UCSD-AML1 (cell line): Measurements from ENCODE around the gene ATG9B.
"Not testable (repeated sequence)": the region's sequence is repeated elsewhere in the genome, so short reads cannot be mapped to it uniquely, and the experiment has no call there.

ENCODE experiments used
- DNase-seq: peaks from one replicate; lab custom pipeline; 2025; ENCODE audit not compliant: unreplicated experiment; lab: John Stamatoyannopoulos, UW

ATG9B gene

GRCh38 chr7:151017370-151017952 lies 6.8 kb downstream of the ATG9B start:
- no peak for DNase-seq

GRCh38 chr7:151016942-151017341 lies 7.4 kb downstream of the ATG9B start:
- DNase-seq: no peak

GRCh38 chr7:151016505-151016904 lies 7.8 kb downstream of the ATG9B start:
- no peak for DNase-seq

- no peak for DNase-seq
Measured at GRCh38 chr7:151015967-151016366, 8.3 kb downstream of the ATG9B start.

- no peak for DNase-seq
Measured at GRCh38 chr7:151014950-151015349, 9.3 kb downstream of the ATG9B start.

GRCh38 chr7:151013733-151014497 lies 10.4 kb downstream of the ATG9B start:
- DNase-seq: no peak

- no peak for DNase-seq
Measured at GRCh38 chr7:151013356-151013732, 10.9 kb downstream of the ATG9B start.

- no peak for DNase-seq
Measured at GRCh38 chr7:151012911-151013347, 11.4 kb downstream of the ATG9B start.

GRCh38 chr7:151012031-151012692 lies 12.1 kb downstream of the ATG9B start:
- no peak for DNase-seq

GRCh38 chr7:151011616-151012015 lies 12.7 kb downstream of the ATG9B start:
- not testable (repeated sequence) for DNase-seq

GRCh38 chr7:151011097-151011409 lies 13.2 kb downstream of the ATG9B start:
- DNase-seq: no peak

GRCh38 chr7:151010307-151011096 lies 13.8 kb downstream of the ATG9B start:
- DNase-seq: peak; percentile 51

GRCh38 chr7:151010037-151010306 lies 14.3 kb downstream of the ATG9B start:
- DNase-seq: no peak

- DNase-seq: no peak
Measured at GRCh38 chr7:151009327-151010036, 14.8 kb downstream of the ATG9B start.

GRCh38 chr7:151008511-151009323 lies 15.6 kb downstream of the ATG9B start:
- DNase-seq: no peak

GRCh38 chr7:151008143-151008510 lies 16.2 kb downstream of the ATG9B start:
- peak; percentile 16 for DNase-seq

- peak; percentile 15 for DNase-seq
Measured at GRCh38 chr7:151007469-151007898, 16.8 kb downstream of the ATG9B start.

- no peak for DNase-seq
Measured at GRCh38 chr7:151006590-151007300, 17.5 kb downstream of the ATG9B start.

- DNase-seq: no peak
Measured at GRCh38 chr7:151005566-151005965, 18.7 kb downstream of the ATG9B start.

GRCh38 chr7:151003572-151003971 lies 20.7 kb downstream of the ATG9B start:
- DNase-seq: no peak
